Activated CD4-positive, alpha-beta T cell treated with anti-CD3 and anti-CD28 coated beads for 4 hours (primary cell): ENCODE measurements around the gene SAMD13.

Experiments used
- DNase-seq, 2 donors: peaks; one replicate each; pipeline ENCODE4 v3.0.0-alpha.2; 2020

Gene SAMD13

GRCh38 chr1:84376000-84376910 lies 74.7 kb downstream of the SAMD13 start:
- no peak for DNase-seq

DNA sequence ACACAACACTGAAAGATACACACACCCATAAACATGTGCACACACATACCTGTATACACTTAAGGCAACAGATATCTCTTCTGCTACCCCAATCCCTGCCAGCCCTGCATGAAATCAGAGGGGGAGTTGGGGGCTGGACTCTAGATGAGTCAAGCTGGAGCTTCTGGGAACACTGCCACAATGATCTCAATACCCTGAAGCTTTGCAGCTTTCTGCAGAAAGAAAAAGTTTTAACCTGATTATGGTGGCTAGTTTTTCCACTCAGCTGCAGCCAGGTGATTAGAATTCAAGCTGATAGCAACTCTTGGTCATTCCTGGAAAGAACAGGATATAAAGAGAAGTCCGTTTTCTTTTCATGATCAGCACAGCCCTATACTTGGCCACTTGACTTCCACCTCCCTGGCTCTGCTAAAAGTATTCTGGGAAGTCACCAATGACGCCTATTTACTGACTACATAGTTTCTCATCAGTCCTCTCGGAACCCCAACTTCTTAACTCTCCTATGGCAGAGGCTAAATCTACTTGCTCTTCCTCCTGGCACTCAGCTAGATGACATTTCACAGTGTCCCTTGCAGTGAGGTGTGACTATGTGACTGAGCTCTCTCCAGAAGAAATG lies 76.1 kb downstream of the SAMD13 start:
- no peak for DNase-seq

DNA sequence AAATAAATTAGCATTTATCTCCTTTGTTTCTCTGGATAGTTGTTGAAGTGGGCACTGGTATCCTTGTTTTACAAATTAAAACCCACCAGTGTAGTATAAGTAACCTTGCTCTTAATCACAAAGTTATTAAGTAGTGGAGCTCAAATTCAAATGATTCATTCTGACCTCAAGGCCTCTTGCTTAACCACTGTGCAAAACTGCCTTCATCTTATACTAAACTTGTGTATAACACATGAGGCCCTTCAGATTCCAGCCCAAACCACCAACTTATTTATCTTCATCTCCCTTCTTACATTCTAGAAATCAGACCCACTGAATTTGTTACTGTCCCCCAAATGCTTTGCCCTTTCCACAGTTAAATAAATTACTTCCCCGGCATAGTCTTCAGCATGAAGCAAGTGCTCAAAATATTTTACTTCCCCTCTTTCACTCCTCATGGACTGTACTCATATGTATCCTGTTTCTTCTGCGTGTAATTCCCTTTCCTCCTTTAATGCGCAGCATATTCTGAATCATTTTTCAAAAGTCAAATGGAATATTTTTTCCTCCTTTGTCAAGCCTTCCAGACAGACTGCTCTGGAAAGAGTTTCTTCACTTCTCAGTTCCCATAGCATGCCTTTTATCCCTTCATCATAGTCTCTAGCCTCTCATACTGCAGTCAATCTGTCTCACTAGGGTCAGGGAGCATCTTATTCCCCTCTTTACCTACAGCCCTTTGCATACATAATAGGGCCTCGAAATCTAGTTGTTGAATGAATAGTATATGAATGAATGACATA lies 77.8 kb downstream of the SAMD13 start:
- no peak for DNase-seq

DNA sequence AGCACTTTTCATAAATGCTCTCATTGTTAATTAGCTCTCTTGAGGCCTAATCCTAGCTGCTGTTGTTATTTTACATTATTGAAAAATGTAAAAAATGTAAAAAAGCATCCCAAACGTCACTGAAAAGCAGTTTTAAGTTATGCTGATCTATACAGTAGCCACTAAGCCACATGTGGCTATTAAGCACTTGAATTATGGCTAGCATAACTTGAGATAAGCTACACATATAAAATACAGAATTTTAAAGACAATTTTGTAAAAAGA lies 78.3 kb downstream of the SAMD13 start:
- no peak for DNase-seq

- DNase-seq = no peak
Measured at GRCh38 chr1:84382127-84382526, 80.6 kb downstream of the SAMD13 start.

GRCh38 chr1:84385347-84385746 lies 83.8 kb downstream of the SAMD13 start:
- no peak for DNase-seq

GRCh38 chr1:84386716-84387479 lies 85.4 kb downstream of the SAMD13 start:
- DNase-seq = no peak

DNA sequence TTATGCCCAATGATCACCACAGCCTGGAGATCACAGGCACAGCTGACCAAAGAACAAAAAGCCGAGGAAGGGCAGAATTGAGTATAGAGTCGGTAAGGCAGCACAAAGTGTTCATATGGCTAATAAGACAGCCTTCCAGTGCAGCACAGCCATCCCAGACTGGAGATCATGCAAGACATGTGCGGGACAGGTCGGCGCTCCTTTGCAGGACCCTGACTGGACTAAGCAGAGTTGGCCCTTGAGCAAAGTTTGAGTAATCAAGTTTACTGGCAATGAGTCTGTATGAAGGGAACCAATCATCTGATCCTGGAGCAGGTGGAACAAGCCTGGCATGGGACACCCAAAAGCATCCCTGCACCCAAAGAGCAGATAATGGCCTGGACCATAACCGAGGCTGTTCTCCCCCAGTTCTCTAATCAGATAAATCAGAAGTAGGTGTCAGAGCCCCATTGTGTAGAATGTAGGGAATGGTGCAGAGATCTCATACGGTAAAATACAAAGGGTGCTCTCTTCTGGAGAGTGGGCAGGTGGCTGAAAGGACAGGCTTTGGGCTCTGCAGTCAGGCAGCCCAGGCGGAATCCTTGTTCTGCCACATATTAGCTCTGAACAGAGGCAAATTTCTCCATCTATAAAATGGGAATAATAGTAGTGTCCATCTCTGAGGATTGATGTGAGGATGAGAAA lies 86.1 kb downstream of the SAMD13 start:
- DNase-seq = no peak

DNA sequence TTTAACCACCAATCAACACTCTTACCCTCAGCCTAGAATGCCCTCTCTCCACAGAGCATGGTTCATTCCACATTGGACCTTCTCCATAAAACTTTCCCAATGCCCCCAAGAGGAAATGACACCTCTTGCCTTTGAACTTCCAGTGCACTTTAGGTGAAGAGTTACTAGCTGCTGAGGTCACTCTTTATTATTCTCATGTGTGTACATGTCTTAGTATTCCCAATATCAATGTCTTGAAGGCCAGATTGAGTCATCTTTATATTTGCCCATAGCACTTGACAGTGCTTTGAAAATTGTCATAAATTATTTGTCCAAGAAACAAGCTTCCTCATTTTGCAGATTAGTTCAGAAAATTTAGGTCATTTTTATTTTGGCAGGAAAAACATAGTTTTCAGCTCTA lies 88.7 kb downstream of the SAMD13 start:
- DNase-seq = no peak

DNA sequence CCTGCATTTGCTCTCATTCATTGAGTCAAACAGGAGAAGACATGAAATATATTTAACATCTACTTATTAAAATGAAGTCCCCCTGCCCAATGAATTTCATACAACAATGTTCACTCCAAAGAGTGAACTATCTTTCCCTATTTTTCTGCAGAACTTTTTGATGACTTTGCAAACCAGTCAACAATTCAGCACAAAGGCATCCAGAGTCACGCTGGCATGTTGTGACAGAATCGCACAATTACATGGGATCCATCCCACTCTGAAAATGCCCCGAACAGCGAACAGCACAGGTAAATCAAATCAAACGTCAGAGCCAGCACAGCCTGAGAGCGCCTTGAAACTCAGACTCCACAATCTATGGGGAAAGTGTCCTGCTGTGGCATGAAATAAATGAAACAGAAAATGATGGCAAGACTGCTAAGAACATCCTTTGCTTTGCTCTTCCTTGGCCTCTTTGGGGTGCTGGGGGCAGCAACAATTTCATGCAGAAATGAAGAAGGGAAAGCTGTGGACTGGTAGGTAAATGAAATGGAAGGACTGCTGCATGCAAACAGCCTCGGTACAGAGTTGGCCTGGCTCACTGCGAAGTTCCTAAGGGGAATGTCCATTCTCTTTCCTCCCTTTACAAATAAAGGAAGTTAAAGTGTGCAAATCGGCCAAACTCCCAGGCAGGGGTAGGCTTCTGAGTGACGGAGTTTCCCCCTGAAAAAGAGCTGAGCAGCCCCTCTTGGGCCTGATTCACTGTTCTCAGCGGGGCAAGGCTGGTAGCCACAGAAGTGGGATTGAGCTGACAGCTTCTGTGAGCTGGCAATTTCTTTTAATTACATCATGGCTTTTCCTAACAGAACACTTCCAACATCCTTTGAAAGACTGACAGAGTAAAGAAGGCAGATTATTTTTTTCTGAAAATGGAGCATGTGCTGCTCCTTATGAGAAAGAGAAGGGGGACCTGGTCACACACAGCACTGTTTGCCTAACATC lies 97.0 kb downstream of the SAMD13 start, which contains the start of gene DNASE2B:
Gene DNASE2B, plus strand, starts transcription at position 310 of the 981 bp plus-strand sequence. Its CDS starts 81 bp downstream, at position 391.
- DNase-seq = no peak
